Dedifferentiated amniotic fluid mesenchymal stem cell (primary cell): ENCODE results near the gene SDK1.

Source experiments
- DNase-seq: peaks from one replicate; pipeline ENCODE4 v3.0.0-alpha.2; 2016; ENCODE audit errors: extremely low spot score

SDK1 gene

GRCh38 chr7:3300651-3301448 lies at the start of gene SDK1:
Gene SDK1 (plus strand): TSS chr7:3301252. CDS start chr7:3301587, 335 bp downstream.
- DNase-seq, result peak; percentile 66

- DNase-seq, result no peak
These were observed 46.3 kb upstream of the SDK1 start for GRCh38 chr7:3254718-3255117.

- DNase-seq, result no peak
These were observed 41.2 kb upstream of the SDK1 start for GRCh38 chr7:3259711-3260400.

- DNase-seq, result no peak
These were observed 40.7 kb upstream of the SDK1 start for GRCh38 chr7:3260401-3260715.

GRCh38 chr7:3264693-3265339 lies 36.2 kb upstream of the SDK1 start:
- DNase-seq, result no peak

GRCh38 chr7:3265388-3265787 lies 35.7 kb upstream of the SDK1 start:
- no peak for DNase-seq

- no peak for DNase-seq
These were observed 34.8 kb upstream of the SDK1 start for GRCh38 chr7:3266240-3266639.

GRCh38 chr7:3267966-3268690 lies 32.9 kb upstream of the SDK1 start:
- DNase-seq, result peak; percentile 57

GRCh38 chr7:3270362-3270761 lies 30.7 kb upstream of the SDK1 start:
- DNase-seq, result no peak

GRCh38 chr7:3271298-3271697 lies 29.8 kb upstream of the SDK1 start:
- DNase-seq, result no peak

- DNase-seq, result no peak
These were observed 28.3 kb upstream of the SDK1 start for GRCh38 chr7:3272691-3273141.

GRCh38 chr7:3274131-3274530 lies 26.9 kb upstream of the SDK1 start:
- DNase-seq, result no peak

- DNase-seq, result no peak
These were observed 23.2 kb upstream of the SDK1 start for GRCh38 chr7:3277604-3278572.

GRCh38 chr7:3279147-3279818 lies 21.8 kb upstream of the SDK1 start:
- DNase-seq, result no peak

GRCh38 chr7:3280445-3280844 lies 20.6 kb upstream of the SDK1 start:
- DNase-seq, result no peak

- DNase-seq, result no peak
These were observed 20.0 kb upstream of the SDK1 start for GRCh38 chr7:3280946-3281656.

GRCh38 chr7:3282457-3282856 lies 18.6 kb upstream of the SDK1 start:
- DNase-seq, result no peak

- DNase-seq, result no peak
These were observed 17.8 kb upstream of the SDK1 start for GRCh38 chr7:3283130-3283704.

GRCh38 chr7:3285652-3286051 lies 15.4 kb upstream of the SDK1 start:
- DNase-seq, result no peak
